Gastroesophageal sphincter (tissue), 4 donors: ENCODE results near the gene LHX3. TPM values are rescaled to one million over a fixed set of nuclear protein-coding genes. Genes with fewer than 3 reads are reported as not detected.

ENCODE experiments used
- ATAC-seq: fragments of 150-250 bp; one replicate; pipeline ENCODE4 v1.9.1; 2016; ENCODE audit warnings: mild to moderate bottlenecking, moderate library complexity
- H3K27ac ChIP-seq, 4 donors: fragments of 200-600 bp; sonication (generic) in 3 of 4; 1 replicate in 3 of 4; 2 replicates in 1 of 4; pipeline ENCODE4 v1.5.1; 2016 to 2019
- H3K27me3 ChIP-seq: fragments of 200-600 bp; sonication (generic); one replicate; pipeline ENCODE4 v1.5.1; 2019
- H3K36me3 ChIP-seq, 2 donors: fragments of 200-600 bp; sonication (generic); one replicate each; pipeline ENCODE4 v1.5.1; 2019; ENCODE audit warnings: control low read depth in 1 of 2
- H3K4me1 ChIP-seq, 3 donors: fragments of 200-600 bp; sonication (generic); 1 replicate in 2 of 3; 2 replicates in 1 of 3; pipeline ENCODE4 v1.5.1; 2016 to 2019; ENCODE audit warnings: control low read depth in 2 of 3
- H3K4me3 ChIP-seq, 2 donors: fragments of 200-600 bp; sonication (generic); one replicate each; pipeline ENCODE4 v1.5.1; 2019; ENCODE audit warnings: mild to moderate bottlenecking in 1 of 2, moderate library complexity in 1 of 2
- H3K9me3 ChIP-seq, 3 donors: fragments of 200-600 bp; sonication (generic); one replicate each; pipeline ENCODE4 v1.5.1; 2017 to 2019; ENCODE audit warnings: control low read depth in 2 of 3
- CTCF ChIP-seq, 4 experiments: fragments of 200-600 bp in 2 of 4; fragments of 450-650 bp in 2 of 4; sonication (generic) in 1 of 4; IDR thresholded peaks; one replicate each; pipeline ENCODE4 v1.5.1; 2017 to 2019; ENCODE audit warnings: antibody characterized with exemption in 4 of 4, mild to moderate bottlenecking in 2 of 4, moderate library complexity in 2 of 4
- EP300 ChIP-seq: sonication (generic); formaldehyde crosslinking; IDR thresholded peaks from one replicate; pipeline ENCODE4 v1.6.1; 2017; ENCODE audit warnings: antibody characterized with exemption, mild to moderate bottlenecking
- POLR2A ChIP-seq, 2 donors: fragments of 450-650 bp; IDR thresholded peaks; one replicate each; pipeline ENCODE4 v1.6.1; 2017; ENCODE audit warnings: antibody characterized with exemption in 2 of 2, mild to moderate bottlenecking in 2 of 2, moderate library complexity in 1 of 2
- POLR2AphosphoS5 ChIP-seq: sonication (generic); formaldehyde crosslinking; IDR thresholded peaks from one replicate; pipeline ENCODE4 v1.6.1; 2017; ENCODE audit warnings: antibody characterized with exemption
- WGBS, 2 donors: methylation state at CpG; one replicate each; pipeline ENCODE4 v1.1.5; 2018; ENCODE audit warnings: low coverage in 1 of 2; 5-methylcytosine and 5-hydroxymethylcytosine counted together
- total RNA-seq, 4 donors: library from RNA; depleted of rRNA; stranded (reverse); fragments of >200 nt; gene quantifications; one replicate each; pipeline ENCODE4 v1.1.0, GENCODE V29; 2016

Gene LHX3
- total RNA-seq, 4 donors from 2014 or later, result not detected

- no peak overlapping the region for H3K27ac ChIP-seq
Observed at GRCh38 chr9:136251264-136252115, 46.6 kb upstream of the LHX3 start.

GRCh38 chr9:136250676-136251075 is 45.7 kb upstream of the LHX3 start:
- Histone ChIP-seq H3K4me1 (peaks cover 0 to 5% (median 0%) of the 10 kb centered on the region in 3 donors), H3K4me3 (no peak overlapping the region), H3K36me3 (no peaks in the 10 kb centered on the region), H3K27ac (no peak overlapping the region), H3K27me3 (peaks cover 34% of the 10 kb centered on the region), H3K9me3 (no peaks in the 10 kb centered on the region)
- WGBS, 2 donors, result 40 to 59% methylated on average over 1 to 5 of the region's 10 CpGs
- ATAC-seq, result no peak
- TF ChIP-seq CTCF (IDR thresholded peaks at IDR 0.05) (no peak), POLR2A (IDR thresholded peaks at IDR 0.05) (no peak), POLR2AphosphoS5 (no peak), EP300 (no peak)

More at GRCh38 chr9:136251264-136252115, 46.6 kb upstream of the LHX3 start:
- ATAC-seq, result no peak
- H3K27me3 ChIP-seq, result peaks cover 43% of the 10 kb centered on the region
- H3K9me3 ChIP-seq, result no peaks in the 10 kb centered on the region
- 74% methylated on average over 4 of the region's 50 CpGs; no CpG with 5 or more reads in 1 of the 2 donors for WGBS, 2 donors
- TF ChIP-seq CTCF (IDR thresholded peaks at IDR 0.05) (no peak), EP300 (no peak), POLR2A (IDR thresholded peaks at IDR 0.05) (no peak), POLR2AphosphoS5 (no peak)
- no peaks in the 10 kb centered on the region for H3K36me3 ChIP-seq
- no peaks in the 10 kb centered on the region for H3K4me1 ChIP-seq
- H3K4me3 ChIP-seq, result no peak overlapping the region

- no peak overlapping the region for H3K4me3 ChIP-seq
- peaks cover 28% of the 10 kb centered on the region for H3K27me3 ChIP-seq
- TF ChIP-seq POLR2AphosphoS5 (no peak), POLR2A (IDR thresholded peaks at IDR 0.05) (no peak), EP300 (no peak), CTCF (IDR thresholded peaks at IDR 0.05) (no peak)
- no peaks in the 10 kb centered on the region for H3K36me3 ChIP-seq
- no peak for ATAC-seq
- no peak overlapping the region for H3K27ac ChIP-seq
- no peaks in the 10 kb centered on the region for H3K9me3 ChIP-seq
- peaks cover 0 to 9% (median 2%) of the 10 kb centered on the region in 3 donors for H3K4me1 ChIP-seq
- 58 to 64% methylated on average over 13 to 19 of the region's 30 CpGs for WGBS, 2 donors
Observed at GRCh38 chr9:136249877-136250559, 45.1 kb upstream of the LHX3 start.

- no peaks in the 10 kb centered on the region for H3K9me3 ChIP-seq
- no peaks in the 10 kb centered on the region for H3K36me3 ChIP-seq
- H3K27ac ChIP-seq, result no peak overlapping the region
- WGBS, 2 donors, result 30% methylated on average over 2 of the region's 30 CpGs; no CpG with 5 or more reads in 1 of the 2 donors
- peaks cover 3 to 17% (median 10%) of the 10 kb centered on the region in 3 donors for H3K4me1 ChIP-seq
- no peak for ATAC-seq
- peaks cover 20% of the 10 kb centered on the region for H3K27me3 ChIP-seq
- H3K4me3 ChIP-seq, result no peak overlapping the region
- TF ChIP-seq CTCF (IDR thresholded peaks at IDR 0.05), result no peak
- TF ChIP-seq POLR2AphosphoS5, result no peak
- no peak for TF ChIP-seq EP300
- no peak for TF ChIP-seq POLR2A (IDR thresholded peaks at IDR 0.05)
Observed at GRCh38 chr9:136248951-136249876, 44.3 kb upstream of the LHX3 start.
